Measurements from ENCODE around the gene SPACDR.

SPACDR gene

GRCh38 chr7:100484673-100485045, 20.6 kb upstream of the SPACDR start:
- no peak for DNase-seq

- peak; percentile 68 for DNase-seq
Observed at GRCh38 chr7:100483722-100484672, 19.9 kb upstream of the SPACDR start, which contains the start of gene NYAP1. NYAP1 (plus strand) TSS chr7:100483927; CDS start chr7:100485312, 1,385 bp downstream.

- peak; percentile 85 for DNase-seq
Observed at GRCh38 chr7:100483090-100483721, 19.1 kb upstream of the SPACDR start.

DNA sequence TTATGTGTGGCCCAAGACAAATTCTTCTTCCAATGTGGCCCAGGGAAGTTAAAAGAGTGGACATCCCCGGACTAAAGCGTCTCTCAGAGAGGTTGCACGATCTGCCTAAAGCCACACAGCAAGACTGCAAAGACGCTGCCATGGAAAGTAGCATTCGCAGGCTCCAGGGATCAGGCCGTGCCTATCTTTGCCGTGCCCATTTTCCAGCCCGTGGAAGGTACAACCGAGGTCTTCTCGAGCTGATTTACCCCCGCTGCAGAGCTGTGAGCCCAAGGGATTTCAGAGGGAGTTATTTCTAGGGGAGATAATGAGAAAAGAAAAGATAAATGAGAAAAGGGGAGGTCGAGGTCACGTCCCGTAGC, 18.6 kb upstream of the SPACDR start:
- no peak for DNase-seq

- DNase-seq = no peak
Observed at GRCh38 chr7:100481466-100481865, 17.4 kb upstream of the SPACDR start.

DNA sequence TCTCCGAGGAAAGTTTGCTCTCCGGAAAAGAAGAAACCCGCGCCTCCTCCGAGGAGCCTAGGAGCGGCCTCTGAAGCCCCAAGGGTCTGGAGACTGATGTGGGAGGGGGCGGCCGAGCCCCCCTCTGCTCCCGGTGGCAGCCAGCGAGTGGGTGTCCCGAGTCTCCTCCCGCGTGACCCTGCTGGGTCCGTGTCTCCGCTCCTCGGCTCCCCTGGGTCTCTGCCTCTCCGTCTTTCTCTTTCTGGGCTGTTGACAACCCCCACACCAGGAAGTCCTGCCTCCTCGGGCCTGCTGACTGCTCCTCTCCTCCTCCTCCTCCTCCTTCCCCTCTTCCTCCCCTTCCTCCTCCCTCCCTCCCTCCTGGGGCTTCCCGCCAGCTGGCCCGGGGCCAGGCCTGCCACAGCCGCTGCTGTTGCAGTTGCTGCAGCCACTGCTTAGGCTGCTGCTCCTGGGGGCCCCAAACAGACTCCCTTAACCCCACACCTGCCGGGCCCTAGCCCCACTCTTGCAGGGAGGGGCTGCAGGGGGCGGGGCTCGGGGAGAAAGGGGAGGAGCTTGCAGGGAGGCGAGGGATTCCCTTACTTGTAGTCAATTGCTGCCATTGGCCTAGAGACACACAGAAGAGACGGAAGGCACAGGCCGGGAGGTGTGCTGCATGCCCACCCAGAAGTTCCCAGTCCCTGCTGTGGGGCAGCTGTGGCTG, 15.0 kb upstream of the SPACDR start, which contains the start of gene TSC22D4:
Gene TSC22D4, minus strand, starts transcription at position 257 of the 703 bp plus-strand sequence. CDS start 1,176 bp downstream, outside the sequence.
- peak; percentile 96 for DNase-seq

GRCh38 chr7:100477871-100478267, 13.8 kb upstream of the SPACDR start:
- DNase-seq = no peak

- peak; percentile 40 for DNase-seq
Observed at GRCh38 chr7:100476903-100477870, 13.1 kb upstream of the SPACDR start.

DNA sequence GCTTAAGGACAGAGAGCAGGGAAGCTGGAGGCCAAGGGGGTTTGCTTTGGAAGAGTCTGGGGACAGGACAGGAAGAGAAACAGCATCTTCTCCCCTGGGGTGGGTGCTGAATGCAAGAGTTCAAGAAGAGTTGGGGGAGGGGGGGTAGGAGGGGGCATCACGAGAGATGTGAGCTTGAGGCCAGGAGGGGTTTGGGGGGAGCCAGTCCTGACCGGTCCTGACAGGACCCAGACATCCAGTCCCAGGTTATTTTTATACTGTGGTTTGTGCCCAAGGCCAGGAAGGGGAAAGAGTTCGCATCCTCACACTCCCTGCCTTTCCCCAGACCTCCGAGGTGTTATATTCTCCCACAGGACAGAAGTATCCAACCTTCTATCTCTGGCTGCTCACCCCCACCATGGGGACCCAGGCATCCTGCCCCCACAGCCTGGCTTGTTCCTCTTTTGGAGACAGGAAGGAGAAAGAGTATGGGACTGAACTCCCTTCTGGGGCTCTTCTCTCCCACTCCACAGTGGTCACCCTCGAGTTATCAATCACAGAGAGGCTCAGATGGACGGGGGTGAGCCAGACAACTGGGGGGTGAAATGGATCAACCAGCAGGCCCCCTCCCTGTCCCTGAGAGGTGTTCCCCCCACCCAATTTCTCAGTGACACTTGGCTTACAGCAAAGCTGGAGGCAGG, 12.2 kb upstream of the SPACDR start:
- DNase-seq = no peak

- no peak for DNase-seq
Observed at GRCh38 chr7:100475549-100475948, 11.5 kb upstream of the SPACDR start.

GRCh38 chr7:100472854-100473499, 8.9 kb upstream of the SPACDR start:
- peak; percentile 23 for DNase-seq

GRCh38 chr7:100472121-100472851, 8.2 kb upstream of the SPACDR start:
- no peak for DNase-seq

DNA sequence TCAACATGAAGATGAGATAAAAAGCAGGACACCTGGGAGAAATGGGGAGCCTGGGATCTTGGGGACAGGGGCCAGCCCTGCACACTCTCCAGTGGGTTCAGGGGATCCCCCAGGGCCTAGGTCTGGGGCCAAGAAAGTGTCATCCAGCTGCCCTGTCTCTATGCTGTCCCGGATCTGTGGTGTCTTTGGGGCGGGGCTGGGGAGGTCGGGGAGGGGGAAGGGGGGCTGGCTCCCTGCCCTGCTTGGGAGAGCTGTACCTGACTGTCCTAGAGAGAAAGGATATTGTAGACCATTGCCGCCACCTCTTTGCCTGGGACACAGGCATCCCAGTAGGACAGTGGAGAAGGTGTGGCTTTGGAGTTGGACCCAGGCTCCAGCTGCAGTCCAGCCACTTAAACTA, 7.0 kb upstream of the SPACDR start:
- DNase-seq = no peak

GRCh38 chr7:100469227-100470044, 5.4 kb upstream of the SPACDR start:
- DNase-seq = peak; percentile 81

DNA sequence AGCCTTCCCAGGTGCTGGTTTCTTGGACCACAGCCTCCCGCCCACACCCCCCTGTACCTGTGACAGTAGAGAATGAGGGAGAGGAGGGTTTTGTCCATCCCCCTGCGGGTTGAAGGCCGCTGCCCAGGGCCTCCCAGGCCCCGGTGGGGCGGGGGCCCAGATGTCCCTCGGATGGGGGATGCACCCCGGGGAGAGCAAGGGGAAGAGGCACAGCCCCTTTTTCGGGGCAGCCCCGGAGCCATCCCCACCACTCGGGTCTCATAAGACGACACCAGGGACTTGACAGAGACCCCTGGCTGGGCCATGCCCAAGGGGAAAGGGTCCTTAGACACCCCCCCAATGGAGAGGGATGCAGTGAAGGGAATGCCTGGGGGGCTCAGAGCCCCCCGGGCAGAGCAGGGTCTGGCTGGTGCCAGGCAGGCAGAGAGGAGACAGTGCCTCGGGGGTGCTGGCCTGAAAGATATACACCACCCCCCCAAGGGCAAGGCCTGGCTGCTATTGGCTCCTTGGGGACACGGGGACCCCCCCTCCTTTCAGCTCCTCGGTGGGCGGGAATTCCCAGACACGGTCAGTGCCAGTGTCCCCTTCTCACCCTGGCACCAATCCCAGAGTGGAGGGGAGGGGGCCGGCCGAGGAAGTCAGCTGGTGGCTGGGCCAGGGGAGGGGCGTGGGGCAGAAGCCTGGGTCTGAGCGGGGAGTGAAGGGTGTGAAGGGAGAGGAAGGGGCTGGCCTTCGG, 3.7 kb upstream of the SPACDR start:
- no peak for DNase-seq

GRCh38 chr7:100466653-100467605, 2.9 kb upstream of the SPACDR start:
- DNase-seq = no peak

DNA sequence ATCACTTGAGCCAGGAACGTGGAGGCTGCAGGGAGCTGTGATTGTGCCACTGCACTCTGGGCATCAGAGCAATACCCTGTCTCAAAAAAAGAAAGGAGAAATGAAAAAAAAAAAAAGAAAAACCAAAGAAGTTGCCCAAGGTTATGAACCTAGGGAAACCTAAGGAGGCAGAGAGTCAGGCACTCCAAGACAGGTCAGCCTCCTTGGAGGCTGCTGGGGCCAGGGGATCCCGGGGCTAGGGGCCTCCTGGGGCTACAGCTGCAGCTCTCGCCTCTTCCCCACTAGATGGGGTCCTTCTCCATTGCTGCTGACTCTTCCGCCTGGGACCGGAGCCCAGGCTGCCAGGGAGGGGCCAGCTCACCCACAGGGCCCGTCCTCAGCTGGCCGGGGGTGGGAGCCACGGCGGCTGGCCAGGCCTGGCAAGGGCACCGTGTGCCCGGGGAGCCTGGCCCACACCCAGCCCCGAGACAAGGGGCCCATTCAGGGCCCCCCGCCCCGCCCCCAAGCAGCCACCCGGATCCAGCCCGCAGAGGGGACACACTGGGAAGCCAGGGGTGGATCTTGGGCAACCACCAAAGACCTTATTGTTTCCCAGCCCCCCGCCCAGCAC, 1.7 kb upstream of the SPACDR start:
- no peak for DNase-seq
